GM21526 (cell line): Measurements from ENCODE around the gene TSPAN18.

Experiments
- ATAC-seq: cut with Tn5 transposase; IDR thresholded peaks from one replicate; pipeline ENCODE4 v1.9.1; 2021; ENCODE audit warnings: moderate library complexity; ENCODE audit not compliant: unreplicated experiment, low FRiP score

TSPAN18 gene

GRCh38 chr11:44837661-44838060 lies 110.9 kb downstream of the TSPAN18 start:
- no peak for ATAC-seq

GRCh38 chr11:44839458-44840084 lies 112.8 kb downstream of the TSPAN18 start:
- ATAC-seq: no peak

- ATAC-seq: no peak
Observed at GRCh38 chr11:44840085-44840478, 113.3 kb downstream of the TSPAN18 start.

GRCh38 chr11:44840521-44841251 lies 113.9 kb downstream of the TSPAN18 start:
- no peak for ATAC-seq

DNA sequence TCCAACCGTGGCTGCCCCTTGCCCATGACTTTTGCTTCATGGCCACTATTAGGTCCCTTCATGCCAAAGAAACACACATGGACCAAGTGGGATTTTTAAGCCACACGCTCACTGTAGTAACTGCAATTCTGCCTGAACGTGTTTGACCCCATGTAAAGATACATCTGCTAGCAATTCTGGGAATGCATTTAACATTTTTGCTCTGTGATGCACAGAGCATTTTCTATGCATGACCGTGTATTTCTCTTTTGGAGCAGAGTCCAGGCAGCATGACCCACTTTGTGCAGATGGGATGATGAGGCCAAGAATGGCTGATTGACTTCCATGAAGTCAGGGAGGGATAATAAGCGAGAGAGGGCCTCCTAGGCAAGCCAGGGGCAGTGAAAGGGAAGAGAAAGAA lies 115.5 kb downstream of the TSPAN18 start:
- no peak for ATAC-seq

DNA sequence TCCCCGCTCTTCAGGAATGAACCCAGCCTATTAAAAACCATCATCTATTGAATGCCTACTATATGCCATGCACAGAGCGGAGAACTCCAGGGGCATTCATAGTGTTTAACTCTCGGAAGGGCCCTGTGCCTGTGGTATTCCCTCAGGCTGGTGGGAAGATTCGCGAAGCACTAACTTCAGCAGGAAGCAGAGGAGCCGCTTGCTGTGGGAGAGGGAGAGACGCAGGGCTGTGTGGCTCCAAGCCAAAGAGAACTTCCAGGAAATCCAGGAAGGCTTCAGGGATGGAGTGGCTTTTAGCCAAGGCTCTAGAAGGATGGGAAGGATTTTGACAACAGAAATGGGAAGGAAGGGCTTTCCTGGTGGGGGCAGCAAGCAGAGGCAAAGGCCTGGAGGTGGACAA lies 120.1 kb downstream of the TSPAN18 start:
- no peak for ATAC-seq

DNA sequence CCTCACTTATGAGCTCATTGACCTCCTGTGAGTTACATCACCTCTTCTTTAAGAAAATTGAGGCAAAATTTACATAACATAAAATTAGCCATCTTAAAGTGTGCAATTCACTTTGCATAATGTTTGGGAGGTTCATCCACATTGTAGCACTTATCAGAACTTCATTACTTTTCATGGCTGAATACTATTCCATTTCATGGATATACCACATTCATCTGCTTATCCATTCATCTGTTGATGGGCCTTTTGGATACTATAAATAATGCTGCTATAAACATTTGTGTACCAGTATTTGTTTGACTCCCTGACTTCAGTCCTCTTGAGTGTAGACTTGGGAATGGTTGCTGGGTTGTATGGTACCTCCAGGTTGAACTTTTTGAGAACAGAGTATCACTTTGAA lies 120.6 kb downstream of the TSPAN18 start:
- ATAC-seq: no peak

GRCh38 chr11:44848203-44848962 lies 121.6 kb downstream of the TSPAN18 start:
- no peak for ATAC-seq

GRCh38 chr11:44848963-44849350 lies 122.2 kb downstream of the TSPAN18 start:
- no peak for ATAC-seq

DNA sequence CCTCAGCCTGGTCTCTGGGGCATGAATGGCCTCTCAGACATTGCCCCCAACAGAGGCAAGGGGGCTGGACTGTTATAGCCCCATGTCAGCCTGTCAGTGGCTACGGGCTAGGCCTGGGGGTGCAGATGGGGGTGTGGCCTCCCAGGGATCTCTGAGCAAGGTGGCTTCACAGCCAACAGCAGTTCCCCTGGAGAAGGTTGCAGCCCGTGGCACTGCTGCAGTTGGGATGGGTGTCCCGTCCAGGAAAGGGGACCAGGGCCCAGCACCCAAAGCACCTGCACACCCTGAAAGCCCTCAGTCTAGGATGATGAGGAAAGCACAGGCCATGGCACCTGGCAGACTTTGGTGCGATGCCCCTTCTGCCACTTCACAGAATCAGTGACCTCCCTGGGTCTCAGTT lies 122.7 kb downstream of the TSPAN18 start:
- ATAC-seq: no peak

DNA sequence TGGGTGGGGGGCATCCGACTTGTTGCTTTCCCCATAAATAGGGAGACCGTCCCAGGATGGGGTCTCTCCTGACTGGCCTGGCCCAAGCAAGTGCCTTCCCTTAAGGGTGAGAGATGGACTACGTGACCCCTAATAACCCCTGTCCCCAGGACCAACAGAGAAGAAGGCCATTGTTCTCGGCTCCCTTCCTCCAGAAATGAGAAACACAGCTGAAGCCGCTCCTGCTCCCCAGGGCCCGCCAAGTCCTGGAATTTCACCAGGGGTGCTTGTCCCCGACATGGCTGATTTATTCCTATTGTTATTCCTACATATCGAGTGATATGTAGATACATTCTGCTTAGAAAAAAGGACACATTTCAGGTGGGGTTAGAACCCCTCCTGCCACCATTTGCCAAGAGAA lies 123.2 kb downstream of the TSPAN18 start:
- no peak for ATAC-seq

DNA sequence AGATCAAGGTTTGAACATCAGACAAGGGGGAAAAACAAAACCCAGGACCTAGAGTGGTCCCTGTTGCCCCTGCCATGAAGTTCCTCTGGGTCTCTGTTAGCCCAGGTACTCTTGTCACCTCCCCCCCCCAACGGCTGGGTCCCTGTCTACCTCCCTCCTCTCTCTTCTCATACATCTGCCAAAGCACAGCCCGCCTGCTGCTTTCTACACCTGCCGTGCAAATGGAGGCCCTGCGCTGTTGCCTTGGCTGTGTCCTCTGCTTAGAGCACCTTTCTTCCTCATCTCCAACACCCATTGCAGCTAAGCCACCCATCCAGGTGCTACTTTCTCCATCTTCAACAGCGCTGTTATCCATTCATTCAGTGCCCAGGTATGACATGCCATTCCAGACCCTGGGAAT lies 124.7 kb downstream of the TSPAN18 start:
- no peak for ATAC-seq

- ATAC-seq: no peak
Observed at GRCh38 chr11:44852159-44852747, 125.5 kb downstream of the TSPAN18 start.

DNA sequence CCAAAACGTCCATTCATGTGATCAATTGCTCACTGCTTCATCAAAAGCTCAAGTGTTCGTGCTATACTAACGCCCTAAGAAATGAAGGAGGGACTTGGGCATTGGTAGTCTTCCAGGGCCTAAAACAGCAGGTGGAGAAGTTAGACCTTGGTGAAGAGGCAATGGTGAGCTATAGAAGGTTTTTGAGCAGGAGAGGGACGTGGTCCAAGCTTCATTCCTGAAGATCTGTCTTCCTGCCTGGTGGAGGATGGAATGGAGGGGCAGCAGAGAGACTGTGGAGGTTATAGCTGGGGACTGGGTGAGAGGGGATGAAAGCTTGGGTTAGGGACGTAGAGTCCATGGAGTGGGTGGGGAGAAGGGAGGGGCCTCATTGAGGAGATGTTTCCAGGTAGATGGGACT lies 126.2 kb downstream of the TSPAN18 start:
- ATAC-seq: no peak

- no peak for ATAC-seq
Observed at GRCh38 chr11:44853666-44854065, 126.9 kb downstream of the TSPAN18 start.

GRCh38 chr11:44854086-44854485 lies 127.3 kb downstream of the TSPAN18 start:
- no peak for ATAC-seq

DNA sequence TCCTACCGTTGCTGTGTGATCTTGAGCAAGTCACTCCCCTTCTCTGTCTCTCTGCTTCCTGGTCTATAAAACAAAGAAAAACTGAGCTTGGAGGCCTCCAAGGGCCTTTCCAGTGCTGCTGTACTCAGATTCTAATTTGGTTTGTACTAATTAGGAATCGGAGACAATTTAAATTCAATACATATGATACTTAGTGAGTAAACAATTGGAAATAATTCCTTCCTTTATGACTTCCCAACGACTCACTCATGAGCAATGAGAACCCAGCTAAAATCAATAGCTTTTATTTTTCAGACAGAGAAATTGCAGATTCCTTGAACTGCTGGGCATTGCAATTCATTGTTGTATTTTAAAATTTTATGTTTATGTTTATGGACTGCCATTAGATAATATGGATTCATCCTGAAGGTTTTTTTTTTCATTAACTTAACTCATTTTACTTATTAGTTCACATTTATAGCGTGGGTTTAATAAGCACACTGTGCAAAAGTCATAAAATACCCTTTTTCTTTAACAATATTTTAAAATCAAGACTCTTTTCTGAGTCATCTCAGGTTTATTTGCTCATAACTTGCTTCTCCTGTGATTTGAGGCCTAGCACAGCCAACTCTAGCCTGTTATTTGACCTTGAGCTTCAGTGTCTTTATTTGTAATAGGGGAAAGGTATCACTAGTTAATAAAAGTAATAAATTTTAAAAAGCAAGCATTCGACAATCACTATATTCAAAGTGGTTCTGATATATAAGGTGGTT lies 128.2 kb downstream of the TSPAN18 start:
- no peak for ATAC-seq

DNA sequence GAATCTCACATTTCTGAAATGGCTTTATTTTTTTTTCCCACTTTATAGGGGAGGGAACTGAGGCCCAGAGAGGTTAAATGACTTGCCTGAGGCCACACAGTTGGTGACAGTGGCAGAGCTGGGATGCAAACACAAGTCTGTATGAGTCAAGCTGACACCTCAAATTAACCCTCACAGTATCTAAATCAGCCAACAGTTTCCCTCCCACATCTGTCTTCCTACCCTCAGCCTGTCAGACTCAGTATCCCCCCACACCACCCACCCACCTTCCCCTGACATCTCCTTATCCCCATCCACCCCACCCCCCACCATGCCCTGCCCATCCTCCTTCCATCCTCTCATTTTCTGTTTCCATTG lies 128.7 kb downstream of the TSPAN18 start:
- no peak for ATAC-seq

- ATAC-seq: no peak
Observed at GRCh38 chr11:44857490-44858090, 130.8 kb downstream of the TSPAN18 start.

- ATAC-seq: no peak
Observed at GRCh38 chr11:44858796-44859527, 132.2 kb downstream of the TSPAN18 start.
